Neuronal stem cell (in vitro differentiated cells): ENCODE results near the gene CCDC124.

Experiments used
- DNase-seq: peaks from one replicate; pipeline ENCODE4 v3.0.0-alpha.2; 2013; ENCODE audit warnings: low spot score
- H2AFZ ChIP-seq: one replicate; pipeline ENCODE4 v1.6.1; 2013; ENCODE audit warnings: mild to moderate bottlenecking, low read length, inconsistent platforms
- H2AK5ac ChIP-seq: 2 replicates; pipeline ENCODE4 v1.6.1; 2013; ENCODE audit warnings: low read depth, mild to moderate bottlenecking, inconsistent platforms, low read length, moderate library complexity, mixed read lengths
- H2BK120ac ChIP-seq: 2 replicates; pipeline ENCODE4 v1.6.1; 2013; ENCODE audit warnings: low read depth, mild to moderate bottlenecking, inconsistent platforms, low read length, moderate library complexity, mixed read lengths
- H2BK12ac ChIP-seq: one replicate; pipeline ENCODE4 v1.6.1; 2013; ENCODE audit warnings: low read length, inconsistent platforms
- H2BK15ac ChIP-seq: 2 replicates; pipeline ENCODE4 v1.6.1; 2013; ENCODE audit warnings: mild to moderate bottlenecking, low read length, inconsistent platforms, mixed read lengths
- H2BK5ac ChIP-seq: one replicate; pipeline ENCODE4 v1.6.1; 2013; ENCODE audit warnings: inconsistent platforms, mild to moderate bottlenecking, low read length, moderate library complexity
- H3K14ac ChIP-seq: one replicate; pipeline ENCODE4 v1.6.1; 2013; ENCODE audit warnings: low read length, inconsistent platforms
- H3K18ac ChIP-seq: 2 replicates; pipeline ENCODE4 v1.6.1; 2013; ENCODE audit warnings: low read length, inconsistent platforms
- H3K23ac ChIP-seq: 2 replicates; pipeline ENCODE4 v1.6.1; 2013; ENCODE audit warnings: low read depth, mild to moderate bottlenecking, mixed read lengths, low read length, inconsistent platforms; ENCODE audit not compliant: poor library complexity
- H3K27ac ChIP-seq: replicated peaks from 3 replicates; pipeline ENCODE4 v1.5.1; 2013; ENCODE audit warnings: low read length, inconsistent platforms
- H3K27me3 ChIP-seq, 3 experiments: 2 replicates each; pipeline ENCODE4 v1.6.1; 2013; ENCODE audit warnings: low read length in 3 of 3, mild to moderate bottlenecking in 2 of 3, inconsistent platforms in 1 of 3, low read depth in 1 of 3, mixed read lengths in 1 of 3, moderate library complexity in 1 of 3; ENCODE audit not compliant: control insufficient read depth in 3 of 3, insufficient read depth in 3 of 3
- H3K36me3 ChIP-seq, 2 donors: replicated peaks in 1 of 2; 2 replicates each; pipeline ENCODE4 v1.6.1; 2013; ENCODE audit warnings: low read length in 2 of 2; ENCODE audit not compliant: control insufficient read depth in 2 of 2, insufficient read depth in 2 of 2
- H3K4ac ChIP-seq: 2 replicates; pipeline ENCODE4 v1.6.1; 2013; ENCODE audit warnings: inconsistent platforms, mild to moderate bottlenecking, low read length, moderate library complexity
- H3K4me1 ChIP-seq, 2 donors: 1 replicate in 1 of 2; 2 replicates in 1 of 2; pipeline ENCODE4 v1.6.1; 2013; ENCODE audit warnings: low read length in 2 of 2, low read depth in 1 of 2; ENCODE audit not compliant: control insufficient read depth in 2 of 2, insufficient read depth in 1 of 2
- H3K4me2 ChIP-seq: one replicate; pipeline ENCODE4 v1.6.1; 2013; ENCODE audit warnings: mild to moderate bottlenecking, low read length, inconsistent platforms; ENCODE audit not compliant: insufficient read depth, poor library complexity, severe bottlenecking
- H3K4me3 ChIP-seq, 2 donors: 2 replicates each; pipeline ENCODE4 v1.5.1; 2013; ENCODE audit warnings: low read length in 2 of 2, mild to moderate bottlenecking in 2 of 2, inconsistent platforms in 1 of 2, moderate library complexity in 1 of 2
- H3K79me1 ChIP-seq: one replicate; pipeline ENCODE4 v1.6.1; 2013; ENCODE audit warnings: low read depth, mild to moderate bottlenecking, inconsistent platforms, low read length, moderate library complexity
- H3K9ac ChIP-seq: one replicate; pipeline ENCODE4 v1.6.1; 2013; ENCODE audit warnings: mild to moderate bottlenecking, low read depth, low read length, inconsistent platforms; ENCODE audit not compliant: poor library complexity
- H3K9me3 ChIP-seq, 2 donors: replicated peaks in 1 of 2; 2 replicates each; pipeline versions ENCODE3 to v1.6.1; 2013; ENCODE audit warnings: low read length in 2 of 2, mild to moderate bottlenecking in 2 of 2, inconsistent platforms in 1 of 2, low read depth in 1 of 2, mixed read lengths in 1 of 2, moderate library complexity in 1 of 2; ENCODE audit not compliant: control insufficient read depth in 2 of 2, insufficient read depth in 1 of 2
- H4K8ac ChIP-seq: one replicate; pipeline ENCODE4 v1.6.1; 2013; ENCODE audit warnings: low read depth, mild to moderate bottlenecking, inconsistent platforms, low read length, moderate library complexity
- H4K91ac ChIP-seq: one replicate; pipeline ENCODE4 v1.6.1; 2013; ENCODE audit warnings: low read length, low read depth, mild to moderate bottlenecking, inconsistent platforms; ENCODE audit not compliant: poor library complexity
- WGBS, 2 donors: extraction: QIAGEN DNeasy Blood & Tissue Kit; methylation state at CpG; one replicate each; pipeline ENCODE4 v1.1.7; 2013; ENCODE audit warnings: missing lambda C conversion rate in 2 of 2, mixed read lengths in 1 of 2; ENCODE audit not compliant: insufficient read length in 2 of 2, insufficient replicate concordance in 1 of 2; ENCODE audit errors: extremely low coverage in 2 of 2; 5-methylcytosine and 5-hydroxymethylcytosine counted together

Gene CCDC124

DNA sequence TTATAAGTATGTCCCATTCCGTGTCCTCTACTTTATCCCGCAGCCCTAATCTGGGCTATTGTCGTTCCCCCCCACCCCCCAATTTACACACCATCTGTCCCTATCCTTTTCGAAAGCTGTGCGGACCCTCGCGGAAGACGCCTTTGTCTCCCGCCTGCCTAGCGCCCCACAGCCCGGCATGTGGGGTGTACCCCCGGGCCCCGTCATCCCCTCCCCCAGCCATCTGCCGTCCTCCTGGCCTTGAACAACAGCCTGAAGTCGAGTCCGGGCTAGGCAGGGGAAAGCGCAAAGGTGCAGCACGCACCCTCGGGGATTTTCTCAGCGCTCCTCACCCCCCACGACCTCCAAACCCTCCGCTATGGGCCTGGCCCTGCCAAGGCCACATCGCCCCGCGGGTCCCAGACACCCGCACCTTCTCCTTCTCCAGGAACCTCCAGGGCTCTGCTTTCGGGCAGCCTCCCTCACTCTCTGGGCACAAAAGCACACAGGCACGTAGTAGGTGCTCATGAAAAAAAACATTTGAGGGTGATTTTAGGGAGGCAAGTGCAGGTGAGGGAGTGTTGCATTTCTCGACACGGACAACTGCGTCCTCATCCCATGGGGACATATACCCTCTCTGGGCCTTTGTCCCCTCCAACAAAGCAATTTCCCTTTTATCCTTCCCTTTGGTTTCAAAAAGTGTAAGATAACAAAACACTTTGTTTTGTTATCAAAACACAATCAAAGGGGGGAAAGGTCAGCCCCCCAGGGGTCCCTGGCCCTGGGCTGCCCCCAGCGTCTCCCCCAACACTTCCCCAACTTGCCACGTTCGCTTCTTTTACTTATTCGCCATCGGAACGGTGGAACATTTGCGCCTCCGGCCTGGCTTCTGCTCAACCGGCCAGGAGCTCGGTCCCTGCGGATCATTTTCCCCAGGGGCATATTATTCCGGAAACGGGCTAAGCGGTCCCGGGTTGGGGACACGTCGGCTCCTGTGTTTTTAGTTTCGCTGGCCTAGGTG is 16.4 kb downstream of the CCDC124 start:
- Histone ChIP-seq H2AK5ac (peak overlapping the region; percentile 97), H4K91ac (no peak overlapping the region), H3K9me3 (no peaks in the 10 kb centered on the region), H2BK15ac (peak overlapping the region; percentile 100), H3K27ac (no peak overlapping the region), H3K27me3 (peaks cover 15 to 54% (median 31%) of the 10 kb centered on the region in 3 experiments), H3K79me1 (no peaks in the 10 kb centered on the region), H3K4me2 (peak overlapping the region; percentile 86), H3K23ac (peak overlapping the region; percentile 91), H3K4me1 (peaks cover 38 to 51% of the 10 kb centered on the region in 2 donors), H3K36me3 (peaks cover 3 to 4% of the 10 kb centered on the region in 2 donors), H3K4ac (peak overlapping the region; percentile 84), H4K8ac (no peak overlapping the region), H2AFZ (peak overlapping the region; percentile 93), H3K14ac (no peak overlapping the region), H3K9ac (no peak overlapping the region), H2BK5ac (peak overlapping the region; percentile 75), H2BK120ac (peak overlapping the region; percentile 99), H2BK12ac (peak overlapping the region; percentile 90), H3K18ac (peak overlapping the region; percentile 98), H3K4me3 (peak overlapping the region in 1 of 2 donors; percentile 71)
- WGBS, 2 donors: no CpG with 5 or more reads among the region's 49 CpGs
- no peak for DNase-seq

DNA sequence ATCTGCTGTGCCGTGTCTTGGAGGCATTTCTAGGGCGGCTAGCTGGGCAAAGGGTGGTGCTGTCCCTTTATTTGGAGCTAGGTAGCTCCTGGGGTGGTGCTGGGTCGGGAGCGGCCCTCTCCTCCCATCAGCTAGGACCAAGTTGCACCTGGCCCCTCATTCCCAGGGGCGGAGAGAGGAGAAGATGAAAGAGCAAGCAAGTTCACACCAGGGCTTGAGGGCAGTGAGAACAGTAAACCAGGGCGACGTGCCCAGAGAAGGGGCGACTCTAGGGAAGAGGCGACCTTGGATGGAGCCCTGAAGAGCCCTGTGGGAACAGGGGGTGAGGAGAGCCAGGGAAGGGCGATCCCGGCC is 17.1 kb downstream of the CCDC124 start:
- Histone ChIP-seq H3K4me2 (peak overlapping the region; percentile 62), H3K18ac (peak overlapping the region; percentile 98), H4K8ac (no peak overlapping the region), H3K27ac (no peak overlapping the region), H2BK12ac (no peak overlapping the region), H2BK120ac (peak overlapping the region; percentile 19), H3K9ac (no peak overlapping the region), H2BK5ac (peak overlapping the region; percentile 30), H3K36me3 (peaks cover 0 to 3% of the 10 kb centered on the region in 2 donors), H3K23ac (peak overlapping the region; percentile 27), H3K79me1 (no peaks in the 10 kb centered on the region), H3K9me3 (no peaks in the 10 kb centered on the region), H4K91ac (no peak overlapping the region), H3K4ac (no peak overlapping the region), H3K4me1 (peaks cover 38 to 51% of the 10 kb centered on the region in 2 donors), H2AFZ (peak overlapping the region; percentile 93), H2AK5ac (peak overlapping the region; percentile 97), H3K4me3 (peak overlapping the region in 1 of 2 donors; percentile 71), H3K14ac (no peak overlapping the region), H2BK15ac (peak overlapping the region; percentile 100), H3K27me3 (peaks cover 15 to 57% (median 31%) of the 10 kb centered on the region in 3 experiments)
- no peak for DNase-seq
- no CpG with 5 or more reads among the region's 11 CpGs for WGBS, 2 donors

DNA sequence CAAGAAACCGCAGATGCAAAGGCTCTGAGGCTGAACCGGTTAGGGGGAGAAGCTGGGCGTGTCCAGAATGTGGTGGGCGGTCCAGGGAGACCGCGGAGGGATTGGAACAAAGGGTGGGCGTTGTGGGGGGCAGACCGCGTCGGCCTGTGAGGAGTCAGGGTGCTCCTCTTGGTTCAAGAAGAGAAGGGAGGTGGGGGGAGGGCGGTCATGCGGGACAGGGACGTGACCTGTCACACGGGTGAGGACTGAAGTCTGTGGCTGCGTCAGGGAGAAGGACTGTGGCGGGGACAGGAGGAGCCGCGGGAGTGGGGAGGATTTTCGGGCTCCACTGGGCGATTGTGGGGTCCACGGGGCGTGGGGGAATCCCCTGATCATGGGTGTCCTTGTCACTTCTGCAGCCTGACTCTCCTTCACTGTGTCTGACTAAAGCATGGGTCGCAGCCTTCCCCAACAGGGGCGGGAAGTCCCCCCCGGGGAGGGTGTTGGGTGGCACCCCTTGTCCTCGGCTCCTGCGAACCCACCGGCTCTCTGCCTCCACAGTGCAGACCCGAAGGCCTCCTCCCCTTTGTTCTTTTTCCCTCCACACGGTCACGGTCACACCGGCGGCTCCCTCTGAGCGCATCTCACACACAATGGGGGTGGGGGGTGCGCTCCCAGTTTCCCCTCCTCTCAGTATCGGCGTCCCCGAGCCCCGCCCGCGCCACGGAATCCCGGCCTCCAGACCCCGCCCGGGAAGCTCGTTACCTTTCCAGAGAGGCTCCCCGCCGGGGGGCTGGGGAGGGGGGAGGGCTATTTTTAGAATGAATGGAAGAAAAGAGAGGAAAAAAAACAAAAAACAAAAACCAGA is 17.7 kb downstream of the CCDC124 start:
- DNase-seq: no peak
- Histone ChIP-seq H4K8ac (no peak overlapping the region), H3K27ac (no peak overlapping the region), H3K14ac (peak overlapping the region; percentile 71), H3K18ac (peak overlapping the region; percentile 98), H3K9ac (peak overlapping the region; percentile 63), H2BK120ac (peak overlapping the region; percentile 19), H3K23ac (peak overlapping the region; percentile 95), H2AK5ac (peak overlapping the region; percentile 97), H2BK5ac (peak overlapping the region; percentile 30), H3K4ac (no peak overlapping the region), H3K79me1 (no peaks in the 10 kb centered on the region), H3K36me3 (no peaks in the 10 kb centered on the region), H3K9me3 (no peaks in the 10 kb centered on the region), H3K4me2 (peak overlapping the region; percentile 62), H2BK12ac (peak overlapping the region; percentile 84), H3K4me1 (peaks cover 38 to 51% of the 10 kb centered on the region in 2 donors), H4K91ac (no peak overlapping the region), H3K27me3 (peaks cover 15 to 57% (median 31%) of the 10 kb centered on the region in 3 experiments), H2AFZ (peak overlapping the region; percentile 93), H2BK15ac (peak overlapping the region; percentile 100), H3K4me3 (peak overlapping the region; percentile 37 to 71)
- no CpG with 5 or more reads among the region's 48 CpGs for WGBS, 2 donors
